ENCODE results near the gene PRR16. TPM values are rescaled to one million over a fixed set of nuclear protein-coding genes. Genes with fewer than 3 reads are reported as not detected.
A peak's percentile ranks its signal among the peaks of the same experiment; 100 is the strongest.

PRR16 gene
- total RNA-seq, 1 experiment from 2014 or later: 18.9 TPM

DNA sequence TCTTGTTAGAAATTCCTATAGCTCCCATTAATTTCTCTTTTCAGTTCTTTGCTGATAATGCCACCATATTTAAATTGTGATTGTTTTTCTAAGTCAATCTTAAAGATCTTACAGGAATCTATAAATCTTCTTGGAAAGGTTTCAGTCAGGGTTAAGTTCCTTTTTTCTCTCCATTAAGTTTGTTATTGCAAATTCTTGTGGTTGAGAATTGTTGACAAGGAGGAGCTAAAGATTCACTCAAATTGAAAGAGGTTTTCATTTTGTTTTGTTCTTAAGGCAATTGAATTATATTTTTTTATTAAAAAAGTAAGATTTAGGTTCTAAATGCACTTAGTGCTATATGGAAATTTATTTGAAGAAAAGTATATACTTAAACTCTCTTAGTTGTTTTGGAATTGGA is 213.4 kb downstream of the PRR16 start:
- Mint-ChIP-seq H3K36me3 (ENCODE audit: insufficient read depth, unreplicated experiment) (peaks cover 6% of the 10 kb centered on the region), H3K27me3 (ENCODE audit: insufficient read depth, unreplicated experiment) (no peaks in the 10 kb centered on the region), H3K9me3 (ENCODE audit: unreplicated experiment) (no peaks in the 10 kb centered on the region), H3K4me1 (ENCODE audit: insufficient read depth, unreplicated experiment) (peaks cover 14% of the 10 kb centered on the region), H3K27ac (ENCODE audit: low read depth, unreplicated experiment) (no peak overlapping the region), H3K4me3 (ENCODE audit: unreplicated experiment) (no peak overlapping the region)
- intact Hi-C loops (cut with micrococcal nuclease): no loop called here
- CTCF ChIA-PET: interaction anchor here (0.6 kb wide), 1 partner anchor 714 kb away, joined by 4 read pairs; no protein-coding TSS in a partner anchor
- POLR2A ChIA-PET: interaction anchor here (0.6 kb wide), 1 partner anchor 1156 kb away, joined by 3 read pairs; no protein-coding TSS in a partner anchor
- TF ChIP-seq, protein P1, sequence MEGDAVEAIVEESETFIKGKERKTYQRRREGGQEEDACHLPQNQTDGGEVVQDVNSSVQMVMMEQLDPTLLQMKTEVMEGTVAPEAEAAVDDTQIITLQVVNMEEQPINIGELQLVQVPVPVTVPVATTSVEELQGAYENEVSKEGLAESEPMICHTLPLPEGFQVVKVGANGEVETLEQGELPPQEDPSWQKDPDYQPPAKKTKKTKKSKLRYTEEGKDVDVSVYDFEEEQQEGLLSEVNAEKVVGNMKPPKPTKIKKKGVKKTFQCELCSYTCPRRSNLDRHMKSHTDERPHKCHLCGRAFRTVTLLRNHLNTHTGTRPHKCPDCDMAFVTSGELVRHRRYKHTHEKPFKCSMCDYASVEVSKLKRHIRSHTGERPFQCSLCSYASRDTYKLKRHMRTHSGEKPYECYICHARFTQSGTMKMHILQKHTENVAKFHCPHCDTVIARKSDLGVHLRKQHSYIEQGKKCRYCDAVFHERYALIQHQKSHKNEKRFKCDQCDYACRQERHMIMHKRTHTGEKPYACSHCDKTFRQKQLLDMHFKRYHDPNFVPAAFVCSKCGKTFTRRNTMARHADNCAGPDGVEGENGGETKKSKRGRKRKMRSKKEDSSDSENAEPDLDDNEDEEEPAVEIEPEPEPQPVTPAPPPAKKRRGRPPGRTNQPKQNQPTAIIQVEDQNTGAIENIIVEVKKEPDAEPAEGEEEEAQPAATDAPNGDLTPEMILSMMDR (IDR thresholded peaks at IDR 0.05; ENCODE audit: unreplicated experiment): no peak
- DNase-seq (ENCODE audit: unreplicated experiment): no peak
- BruUV-seq (replicated peaks): no TSS peak

GRCh38 chr5:120678279-120678678 is 214.2 kb downstream of the PRR16 start:
- no peaks in the 10 kb centered on the region for H3K27me3 Mint-ChIP-seq (ENCODE audit: insufficient read depth, unreplicated experiment)
- no TSS peak for BruUV-seq (replicated peaks)
- no peak for DNase-seq (ENCODE audit: unreplicated experiment)
- no peaks in the 10 kb centered on the region for H3K9me3 Mint-ChIP-seq (ENCODE audit: unreplicated experiment)
- H3K27ac Mint-ChIP-seq (ENCODE audit: low read depth, unreplicated experiment): no peak overlapping the region
- intact Hi-C loops (cut with micrococcal nuclease): no loop called here
- CTCF ChIA-PET: no interaction called here
- peaks cover 6% of the 10 kb centered on the region for H3K36me3 Mint-ChIP-seq (ENCODE audit: insufficient read depth, unreplicated experiment)
- H3K4me3 Mint-ChIP-seq (ENCODE audit: unreplicated experiment): no peak overlapping the region
- H3K4me1 Mint-ChIP-seq (ENCODE audit: insufficient read depth, unreplicated experiment): peaks cover 20% of the 10 kb centered on the region
- TF ChIP-seq, protein P1 (IDR thresholded peaks at IDR 0.05; ENCODE audit: unreplicated experiment): no peak
- POLR2A ChIA-PET: no interaction called here

- POLR2A ChIA-PET: interaction anchor here (0.7 to 1.2 kb wide), 2 partner anchors 9 to 317 kb away, joined by 3 read pairs; no protein-coding TSS in a partner anchor
- intact Hi-C loops (cut with micrococcal nuclease): loop anchor here (2.0 to 5.0 kb wide), 2 partner anchors 78 to 119 kb away; no protein-coding TSS in a partner anchor
- Mint-ChIP-seq H3K36me3 (ENCODE audit: insufficient read depth, unreplicated experiment) (no peaks in the 10 kb centered on the region), H3K27ac (ENCODE audit: low read depth, unreplicated experiment) (peak overlapping the region; percentile 0), H3K4me3 (ENCODE audit: unreplicated experiment) (no peak overlapping the region), H3K9me3 (ENCODE audit: unreplicated experiment) (no peaks in the 10 kb centered on the region), H3K4me1 (ENCODE audit: insufficient read depth, unreplicated experiment) (peaks cover 14% of the 10 kb centered on the region), H3K27me3 (ENCODE audit: insufficient read depth, unreplicated experiment) (no peaks in the 10 kb centered on the region)
- TF ChIP-seq, protein P1 (IDR thresholded peaks at IDR 0.05; ENCODE audit: unreplicated experiment): no peak
- no TSS peak for BruUV-seq (replicated peaks)
- DNase-seq (ENCODE audit: unreplicated experiment): no peak
- CTCF ChIA-PET: interaction anchor here (0.6 to 1.9 kb wide), 4 partner anchors 121 to 1446 kb away, joined by 3 to 5 read pairs (median 3); no protein-coding TSS in a partner anchor
These were observed 218.8 kb downstream of the PRR16 start for GRCh38 chr5:120682851-120683250.

- no TSS peak for BruUV-seq (replicated peaks)
- Mint-ChIP-seq H3K4me1 (ENCODE audit: insufficient read depth, unreplicated experiment) (peaks cover 10% of the 10 kb centered on the region), H3K4me3 (ENCODE audit: unreplicated experiment) (no peak overlapping the region), H3K9me3 (ENCODE audit: unreplicated experiment) (no peaks in the 10 kb centered on the region), H3K36me3 (ENCODE audit: insufficient read depth, unreplicated experiment) (no peaks in the 10 kb centered on the region), H3K27me3 (ENCODE audit: insufficient read depth, unreplicated experiment) (no peaks in the 10 kb centered on the region), H3K27ac (ENCODE audit: low read depth, unreplicated experiment) (peak overlapping the region; percentile 0)
- intact Hi-C loops (cut with micrococcal nuclease): loop anchor here (2.0 to 5.0 kb wide), 2 partner anchors 79 to 119 kb away; no protein-coding TSS in a partner anchor
- DNase-seq (ENCODE audit: unreplicated experiment): no peak
- ChIA-PET CTCF (interaction anchor here (0.6 to 1.9 kb wide), 4 partner anchors 121 to 1445 kb away, joined by 3 to 5 read pairs (median 4); no protein-coding TSS in a partner anchor), POLR2A (interaction anchor here (1.2 kb wide), 1 partner anchor 8 kb away, joined by 3 read pairs; no protein-coding TSS in a partner anchor)
- TF ChIP-seq, protein P1 (IDR thresholded peaks at IDR 0.05; ENCODE audit: unreplicated experiment): no peak
These were observed 219.5 kb downstream of the PRR16 start for GRCh38 chr5:120683580-120683979.

Data from MCF 10A (cell line).